Activated T-cell treated with anti-CD3 and anti-CD28 coated beads, Interleukin-2, amount 50 U/mL, for 72 hours (primary cell): Measurements from ENCODE around the gene VCP. TPM values are rescaled to one million over a fixed set of nuclear protein-coding genes. Genes with fewer than 3 reads are reported as not detected.

Experiments used
- ATAC-seq, 2 donors: fragments of 150-1000 bp; cut with Tn5 transposase; replicated peaks in 1 of 2; 2 replicates each; pipeline ENCODE4 v1.10.0; 2021; ENCODE audit warnings: moderate library complexity in 2 of 2, mild to moderate bottlenecking in 1 of 2
- DNase-seq, 2 donors: peaks; one replicate each; pipeline ENCODE4 v3.0.0; 2021 to 2022; ENCODE audit warnings: mixed read lengths in 1 of 2
- H3K27ac Mint-ChIP-seq: one replicate; pipeline ENCODE4 v1.8.0; 2022; ENCODE audit warnings: mild to moderate bottlenecking, moderate library complexity, mixed read lengths
- H3K27me3 Mint-ChIP-seq: one replicate; pipeline ENCODE4 v1.8.0; 2022; ENCODE audit warnings: low read depth, mixed read lengths
- H3K36me3 Mint-ChIP-seq, 2 donors: one replicate each; pipeline ENCODE4 v1.8.0; 2022; ENCODE audit warnings: mixed read lengths in 2 of 2, mild to moderate bottlenecking in 1 of 2; ENCODE audit not compliant: insufficient read depth in 2 of 2
- H3K4me1 Mint-ChIP-seq: one replicate; pipeline ENCODE4 v1.8.0; 2022; ENCODE audit warnings: low read depth, mixed read lengths
- H3K4me3 Mint-ChIP-seq, 2 donors: one replicate each; pipeline ENCODE4 v1.8.0; 2022; ENCODE audit warnings: mild to moderate bottlenecking in 2 of 2, mixed read lengths in 2 of 2, moderate library complexity in 2 of 2
- H3K9me3 Mint-ChIP-seq, 2 donors: one replicate each; pipeline ENCODE4 v1.8.0; 2022; ENCODE audit warnings: mixed read lengths in 2 of 2
- total RNA-seq, 2 donors: library from RNA; stranded (reverse); gene quantifications; one replicate each; pipeline ENCODE4 v1.2.3, GENCODE V29; 2022

Gene VCP
- total RNA-seq, 2 donors from 2014 or later, result 190 to 199 TPM

GRCh38 chr9:35108461-35108860, 36.0 kb upstream of the VCP start:
- no peak overlapping the region for H3K27ac Mint-ChIP-seq

GRCh38 chr9:35107297-35108290, 35.2 kb upstream of the VCP start:
- DNase-seq, result no peak
- Mint-ChIP-seq H3K9me3 (no peaks in the 10 kb centered on the region), H3K4me3 (no peak overlapping the region), H3K27ac (no peak overlapping the region), H3K27me3 (no peaks in the 10 kb centered on the region), H3K36me3 (peaks cover 3 to 4% of the 10 kb centered on the region in 2 donors), H3K4me1 (peaks cover 36% of the 10 kb centered on the region)
- no peak for ATAC-seq

More at GRCh38 chr9:35108461-35108860, 36.0 kb upstream of the VCP start:
- peaks cover 0 to 1% of the 10 kb centered on the region in 2 donors for H3K36me3 Mint-ChIP-seq
- H3K4me3 Mint-ChIP-seq, result no peak overlapping the region
- no peaks in the 10 kb centered on the region for H3K9me3 Mint-ChIP-seq
- ATAC-seq (no peak), DNase-seq (no peak)
- H3K27me3 Mint-ChIP-seq, result no peaks in the 10 kb centered on the region
- peaks cover 34% of the 10 kb centered on the region for H3K4me1 Mint-ChIP-seq

- DNase-seq, result no peak
- Mint-ChIP-seq H3K27ac (no peak overlapping the region), H3K9me3 (no peaks in the 10 kb centered on the region), H3K4me3 (no peak overlapping the region), H3K4me1 (peaks cover 36% of the 10 kb centered on the region), H3K36me3 (peaks cover 4 to 6% of the 10 kb centered on the region in 2 donors), H3K27me3 (no peaks in the 10 kb centered on the region)
- ATAC-seq, result no peak
Measured at GRCh38 chr9:35106343-35106730, 33.9 kb upstream of the VCP start.

- Mint-ChIP-seq H3K9me3 (no peaks in the 10 kb centered on the region), H3K36me3 (peaks cover 6 to 7% of the 10 kb centered on the region in 2 donors), H3K27ac (no peak overlapping the region), H3K4me1 (peaks cover 38% of the 10 kb centered on the region), H3K4me3 (no peak overlapping the region), H3K27me3 (no peaks in the 10 kb centered on the region)
- DNase-seq (no peak), ATAC-seq (no peak)
Measured at GRCh38 chr9:35105571-35106342, 33.3 kb upstream of the VCP start.

- H3K27ac Mint-ChIP-seq, result no peak overlapping the region
- no peak overlapping the region for H3K4me3 Mint-ChIP-seq
- ATAC-seq, result no peak
- H3K9me3 Mint-ChIP-seq, result no peaks in the 10 kb centered on the region
- peaks cover 37% of the 10 kb centered on the region for H3K4me1 Mint-ChIP-seq
- peaks cover 6 to 7% of the 10 kb centered on the region in 2 donors for H3K36me3 Mint-ChIP-seq
- no peaks in the 10 kb centered on the region for H3K27me3 Mint-ChIP-seq
- no peak for DNase-seq
Measured at GRCh38 chr9:35105126-35105525, 32.7 kb upstream of the VCP start.

GRCh38 chr9:35104586-35104985, 32.2 kb upstream of the VCP start:
- Mint-ChIP-seq H3K4me3 (no peak overlapping the region), H3K36me3 (peaks cover 6 to 7% of the 10 kb centered on the region in 2 donors), H3K27ac (no peak overlapping the region), H3K4me1 (peaks cover 40% of the 10 kb centered on the region), H3K27me3 (no peaks in the 10 kb centered on the region), H3K9me3 (no peaks in the 10 kb centered on the region)
- DNase-seq (no peak), ATAC-seq (no peak)

GRCh38 chr9:35103660-35104191, 31.3 kb upstream of the VCP start:
- DNase-seq (no peak), ATAC-seq (no peak)
- peak overlapping the region; percentile 73 for H3K27ac Mint-ChIP-seq
- H3K36me3 Mint-ChIP-seq, result peaks cover 6 to 9% of the 10 kb centered on the region in 2 donors
- H3K4me3 Mint-ChIP-seq, result peak overlapping the region; percentile 98 to 99
- H3K9me3 Mint-ChIP-seq, result no peaks in the 10 kb centered on the region
- H3K27me3 Mint-ChIP-seq, result no peaks in the 10 kb centered on the region
- H3K4me1 Mint-ChIP-seq, result peaks cover 43% of the 10 kb centered on the region

- DNase-seq, result peak; percentile 90 to 94
- Mint-ChIP-seq H3K9me3 (no peaks in the 10 kb centered on the region), H3K27ac (peak within 1 kb of the TSS; percentile 73), H3K4me3 (peak within 1 kb of the TSS; percentile 98 to 99), H3K36me3 (peaks cover 6 to 9% of the 10 kb centered on the region in 2 donors), H3K4me1 (peaks cover 44% of the 10 kb centered on the region), H3K27me3 (no peaks in the 10 kb centered on the region)
- peak; percentile 99 to 100 for ATAC-seq
Measured at GRCh38 chr9:35102769-35103659, 30.6 kb upstream of the VCP start, which contains the start of gene STOML2. Gene STOML2, minus strand, starts transcription at chr9:35103131. Its CDS starts 37 bp downstream, at chr9:35103094.

- ATAC-seq, result no peak
- Mint-ChIP-seq H3K4me3 (peak overlapping the region; percentile 98 to 99), H3K36me3 (peaks cover 6 to 9% of the 10 kb centered on the region in 2 donors), H3K27ac (peak overlapping the region; percentile 73), H3K9me3 (no peaks in the 10 kb centered on the region), H3K27me3 (no peaks in the 10 kb centered on the region), H3K4me1 (peaks cover 50% of the 10 kb centered on the region)
- DNase-seq, result peak in 1 of 2 donors; percentile 13
Measured at GRCh38 chr9:35102465-35102768, 30.0 kb upstream of the VCP start.

- Mint-ChIP-seq H3K36me3 (peaks cover 3 to 8% of the 10 kb centered on the region in 2 donors), H3K27ac (no peak overlapping the region), H3K4me1 (peaks cover 68% of the 10 kb centered on the region), H3K27me3 (no peaks in the 10 kb centered on the region), H3K9me3 (no peaks in the 10 kb centered on the region), H3K4me3 (peak overlapping the region; percentile 31 to 44)
- ATAC-seq (no peak), DNase-seq (no peak)
Measured at GRCh38 chr9:35097573-35097972, 25.1 kb upstream of the VCP start.

- Mint-ChIP-seq H3K4me3 (peak within 1 kb of the TSS; percentile 90), H3K4me1 (peaks cover 55% of the 10 kb centered on the region), H3K9me3 (no peaks in the 10 kb centered on the region), H3K36me3 (peaks cover 0 to 8% of the 10 kb centered on the region in 2 donors), H3K27ac (peak within 1 kb of the TSS; percentile 80), H3K27me3 (no peaks in the 10 kb centered on the region)
- peak; percentile 95 to 96 for ATAC-seq
- peak; percentile 92 to 94 for DNase-seq
Measured at GRCh38 chr9:35096035-35096849, 23.8 kb upstream of the VCP start, which contains the start of gene PIGO. Gene PIGO, minus strand, starts transcription at chr9:35096591. Its CDS starts 1,026 bp downstream, at chr9:35095565.
